Activated B cell treated with CpG ODN at 0.5 μM for 24 hours (primary cell): ENCODE data around the gene PPP6R2. TPM values are rescaled to one million over a fixed set of nuclear protein-coding genes. Genes with fewer than 3 reads are reported as not detected.

ENCODE experiments used
- ATAC-seq: fragments of 200-7000 bp; cut with Tn5 transposase; one replicate; pipeline ENCODE4 v1.10.0; 2021; ENCODE audit warnings: low read depth, mild to moderate bottlenecking, moderate library complexity
- CTCF ChIA-PET: fragments of 350-600 bp; sonication (Branson Sonifier 250); formaldehyde crosslinking; loops from one replicate; lab custom pipeline; 2021; ENCODE audit warnings: antibody characterized with exemption; lab: Charles Lee
- POLR2A ChIA-PET: fragments of 350-600 bp; sonication (Branson Sonifier 250); formaldehyde crosslinking; loops from one replicate; lab custom pipeline; 2021; ENCODE audit warnings: antibody characterized with exemption; lab: Charles Lee
- DNase-seq: peaks from one replicate; pipeline ENCODE4 v3.0.0; 2022
- H3K27ac Mint-ChIP-seq: one replicate; pipeline ENCODE4 v1.8.0; 2020; ENCODE audit warnings: mixed read lengths
- H3K27me3 Mint-ChIP-seq: one replicate; pipeline ENCODE4 v1.8.0; 2021; ENCODE audit warnings: mixed read lengths
- H3K36me3 Mint-ChIP-seq: one replicate; pipeline ENCODE4 v1.8.0; 2021; ENCODE audit warnings: low read depth, mixed read lengths
- H3K4me1 Mint-ChIP-seq: one replicate; pipeline ENCODE4 v1.8.0; 2021; ENCODE audit warnings: mixed read lengths
- H3K4me3 Mint-ChIP-seq: one replicate; pipeline ENCODE4 v1.8.0; 2020; ENCODE audit warnings: mild to moderate bottlenecking, mixed read lengths
- H3K9me3 Mint-ChIP-seq: one replicate; pipeline ENCODE4 v1.8.0; 2020; ENCODE audit warnings: mixed read lengths
- CTCF ChIP-seq: fragments of 200-600 bp; IDR thresholded peaks from one replicate; pipeline ENCODE4 v1.8.0; 2022; ENCODE audit warnings: antibody characterized with exemption, mild to moderate bottlenecking
- intact Hi-C: fragments of 100-400 bp; cut with micrococcal nuclease; formaldehyde crosslinking; loops from one replicate; pipeline ENCODE4 v1.15.1; 2024
- total RNA-seq: library from RNA; stranded (reverse); gene quantifications from 2 replicates; pipeline ENCODE4 v1.2.3, GENCODE V29; 2022

The PPP6R2 gene
- total RNA-seq, 1 donor from 2014 or later, result 77.3 TPM

- Mint-ChIP-seq H3K36me3 (no peaks in the 10 kb centered on the region), H3K9me3 (no peaks in the 10 kb centered on the region), H3K27me3 (peaks cover 2% of the 10 kb centered on the region), H3K4me1 (peaks cover 57% of the 10 kb centered on the region), H3K27ac (no peak overlapping the region), H3K4me3 (peak overlapping the region; percentile 35)
- no peak for ATAC-seq
- DNase-seq, result no peak
- no peak for TF ChIP-seq CTCF
- intact Hi-C loops, result loop anchor here (2.0 kb wide), 1 partner anchor 14 kb away; no protein-coding TSS in a partner anchor
- CTCF ChIA-PET, result interaction anchor here (0.9 kb wide), 1 partner anchor 9 kb away, joined by 3 read pairs; no protein-coding TSS in a partner anchor
- POLR2A ChIA-PET, result interaction anchor here (0.9 to 3.0 kb wide), 3 partner anchors 8 to 108 kb away, joined by 4 to 15 read pairs (median 10); no protein-coding TSS in a partner anchor
Measured at GRCh38 chr22:50300620-50301257, 42.4 kb upstream of the PPP6R2 start.

GRCh38 chr22:50301581-50301991 lies 41.5 kb upstream of the PPP6R2 start:
- DNase-seq, result no peak
- H3K27me3 Mint-ChIP-seq, result peaks cover 2% of the 10 kb centered on the region
- no peaks in the 10 kb centered on the region for H3K36me3 Mint-ChIP-seq
- ATAC-seq, result peak; percentile 9
- intact Hi-C loops, result loop anchor here (2.0 kb wide), 1 partner anchor 13 kb away; no protein-coding TSS in a partner anchor
- H3K27ac Mint-ChIP-seq, result no peak overlapping the region
- H3K4me3 Mint-ChIP-seq, result peak overlapping the region; percentile 60
- TF ChIP-seq CTCF, result no peak
- CTCF ChIA-PET, result interaction anchor here (0.9 to 1.5 kb wide), 2 partner anchors 10 to 40 kb away, joined by 3 to 8 read pairs; no protein-coding TSS in a partner anchor
- no peaks in the 10 kb centered on the region for H3K9me3 Mint-ChIP-seq
- H3K4me1 Mint-ChIP-seq, result peaks cover 63% of the 10 kb centered on the region
- POLR2A ChIA-PET, result interaction anchor here (2.5 to 3.0 kb wide), 2 partner anchors 8 to 13 kb away, joined by 10 to 15 read pairs; no protein-coding TSS in a partner anchor

- DNase-seq, result no peak
- Mint-ChIP-seq H3K4me3 (no peak overlapping the region), H3K9me3 (no peaks in the 10 kb centered on the region), H3K27me3 (peaks cover 2% of the 10 kb centered on the region), H3K27ac (no peak overlapping the region), H3K36me3 (no peaks in the 10 kb centered on the region), H3K4me1 (peaks cover 63% of the 10 kb centered on the region)
- no peak for TF ChIP-seq CTCF
- intact Hi-C loops, result loop anchor here (2.0 kb wide), 1 partner anchor 25 kb away; the partner anchor contains the start of gene DENND6B
- ChIA-PET POLR2A (interaction anchor here (0.6 to 3.0 kb wide), 4 partner anchors 9 to 30 kb away, joined by 3 to 15 read pairs (median 8); no protein-coding TSS in a partner anchor), CTCF (interaction anchor here (0.7 to 1.5 kb wide), 2 partner anchors 26 to 40 kb away, joined by 3 to 8 read pairs; no protein-coding TSS in a partner anchor)
- no peak for ATAC-seq
Measured at GRCh38 chr22:50302041-50302541, 41.0 kb upstream of the PPP6R2 start.

GRCh38 chr22:50302564-50302963 lies 40.6 kb upstream of the PPP6R2 start:
- Mint-ChIP-seq H3K4me1 (peaks cover 60% of the 10 kb centered on the region), H3K27me3 (peaks cover 2% of the 10 kb centered on the region), H3K9me3 (no peaks in the 10 kb centered on the region), H3K27ac (peak overlapping the region; percentile 35), H3K4me3 (no peak overlapping the region), H3K36me3 (no peaks in the 10 kb centered on the region)
- POLR2A ChIA-PET, result interaction anchor here (0.6 to 3.0 kb wide), 4 partner anchors 9 to 30 kb away, joined by 3 to 15 read pairs (median 8); no protein-coding TSS in a partner anchor
- ATAC-seq (no peak), DNase-seq (no peak)
- CTCF ChIA-PET, result interaction anchor here (0.7 to 1.5 kb wide), 2 partner anchors 26 to 39 kb away, joined by 3 to 8 read pairs; no protein-coding TSS in a partner anchor
- intact Hi-C loops, result loop anchor here (2.0 kb wide), 1 partner anchor 24 kb away; the partner anchor contains the start of gene DENND6B
- TF ChIP-seq CTCF, result no peak
